HEK293 (cell line): ENCODE results near the gene GPR84.
A peak's percentile ranks its signal among the peaks of the same experiment; 100 is the strongest.

ENCODE experiments used
- FEZF1 ChIP-seq: fragments of 450-650 bp; formaldehyde crosslinking; IDR thresholded peaks from 2 replicates; pipeline ENCODE4 v1.5.1; 2016; ENCODE audit warnings: missing biosample characterization, missing genetic modification characterization
- GLI2 ChIP-seq: fragments of 450-650 bp; formaldehyde crosslinking; IDR thresholded peaks from 2 replicates; pipeline ENCODE4; 2017; ENCODE audit warnings: missing biosample characterization, missing genetic modification characterization, low read depth, borderline replicate concordance
- HOXA7 ChIP-seq: sonication (generic); formaldehyde crosslinking; IDR thresholded peaks from 2 replicates; pipeline ENCODE4 v1.8.1; 2022; ENCODE audit warnings: missing genetic modification reagents, borderline replicate concordance
- IKZF3 ChIP-seq: fragments of 450-650 bp; IDR thresholded peaks from 2 replicates; pipeline ENCODE4 v1.5.0; 2018; ENCODE audit warnings: missing biosample characterization, mild to moderate bottlenecking, missing genetic modification characterization, moderate library complexity
- INSM2 ChIP-seq: fragments of 450-650 bp; formaldehyde crosslinking; IDR thresholded peaks from 2 replicates; pipeline ENCODE4 v1.5.1; 2016; ENCODE audit warnings: missing biosample characterization, missing genetic modification characterization
- KLF9 ChIP-seq: fragments of 450-650 bp; formaldehyde crosslinking; IDR thresholded peaks from 2 replicates; pipeline ENCODE4 v1.5.1; 2016; ENCODE audit warnings: missing biosample characterization, missing genetic modification characterization, low read depth
- MYNN ChIP-seq: fragments of 450-650 bp; formaldehyde crosslinking; IDR thresholded peaks from 2 replicates; pipeline ENCODE4 v1.5.1; 2016; ENCODE audit warnings: missing biosample characterization, missing genetic modification characterization, borderline replicate concordance
- PRDM4 ChIP-seq: fragments of 450-650 bp; formaldehyde crosslinking; IDR thresholded peaks from 2 replicates; pipeline ENCODE4 v1.5.1; 2017; ENCODE audit warnings: missing biosample characterization, missing genetic modification characterization
- SP2 ChIP-seq: fragments of 450-650 bp; formaldehyde crosslinking; IDR thresholded peaks from 2 replicates; pipeline ENCODE4 v1.5.1; 2016; ENCODE audit warnings: missing biosample characterization, missing genetic modification characterization
- SP7 ChIP-seq: fragments of 450-650 bp; formaldehyde crosslinking; IDR thresholded peaks from 2 replicates; pipeline ENCODE4 v1.5.1; 2016; ENCODE audit warnings: missing biosample characterization, missing genetic modification characterization
- YY2 ChIP-seq: fragments of 450-650 bp; formaldehyde crosslinking; IDR thresholded peaks from 2 replicates; pipeline ENCODE4 v1.5.1; 2016; ENCODE audit warnings: missing biosample characterization, missing genetic modification characterization
- ZBTB20 ChIP-seq: fragments of 450-650 bp; formaldehyde crosslinking; IDR thresholded peaks from 2 replicates; pipeline ENCODE4 v1.5.1; 2016; ENCODE audit warnings: missing biosample characterization, missing genetic modification characterization
- ZBTB48 ChIP-seq: fragments of 450-650 bp; formaldehyde crosslinking; IDR thresholded peaks from 2 replicates; pipeline ENCODE4 v1.5.1; 2016; ENCODE audit warnings: missing biosample characterization, missing genetic modification characterization
- ZNF266 ChIP-seq: fragments of 450-650 bp; formaldehyde crosslinking; IDR thresholded peaks from 2 replicates; pipeline ENCODE4 v1.5.1; 2016; ENCODE audit warnings: missing biosample characterization, missing genetic modification characterization, low read depth
- ZNF366 ChIP-seq: fragments of 450-650 bp; formaldehyde crosslinking; conservative IDR thresholded peaks from 2 replicates; pipeline ENCODE4 v1.5.1; 2016; ENCODE audit warnings: missing biosample characterization, missing genetic modification characterization
- ZNF423 ChIP-seq: fragments of 450-650 bp; formaldehyde crosslinking; IDR thresholded peaks from 2 replicates; pipeline ENCODE4 v1.5.1; 2016; ENCODE audit warnings: missing biosample characterization, missing genetic modification characterization
- ZNF488 ChIP-seq: fragments of 450-650 bp; formaldehyde crosslinking; IDR thresholded peaks from 2 replicates; pipeline ENCODE4 v1.5.1; 2016; ENCODE audit warnings: missing biosample characterization, missing genetic modification characterization
- ZNF629 ChIP-seq: fragments of 450-650 bp; formaldehyde crosslinking; IDR thresholded peaks from 2 replicates; pipeline ENCODE4 v1.5.1; 2017; ENCODE audit warnings: missing biosample characterization, missing genetic modification characterization
- ZNF664 ChIP-seq: fragments of 450-650 bp; formaldehyde crosslinking; IDR thresholded peaks from 2 replicates; pipeline ENCODE4 v1.5.1; 2016; ENCODE audit warnings: missing biosample characterization, missing genetic modification characterization
- ZNF747 ChIP-seq: fragments of 450-650 bp; formaldehyde crosslinking; IDR thresholded peaks from 2 replicates; pipeline ENCODE4 v1.5.1; 2016; ENCODE audit warnings: missing biosample characterization, missing genetic modification characterization
- ZNF76 ChIP-seq: fragments of 450-650 bp; formaldehyde crosslinking; IDR thresholded peaks from 2 replicates; pipeline ENCODE4; 2016; ENCODE audit warnings: low read depth, missing biosample characterization, missing genetic modification characterization, borderline replicate concordance
- TF ChIP-seq, protein P1 (sequence below): fragments of 450-650 bp; formaldehyde crosslinking; IDR thresholded peaks from 2 replicates; pipeline ENCODE4 v1.5.1; 2016; ENCODE audit warnings: missing biosample characterization, missing genetic modification characterization, borderline replicate concordance
- TF ChIP-seq, protein P2 (sequence below): fragments of 450-650 bp; formaldehyde crosslinking; IDR thresholded peaks from 2 replicates; pipeline ENCODE4 v1.5.1; 2016; ENCODE audit warnings: missing biosample characterization, missing genetic modification characterization
- TF ChIP-seq, protein P3 (sequence below): fragments of 450-650 bp; formaldehyde crosslinking; IDR thresholded peaks from 2 replicates; pipeline ENCODE4 v1.5.1; 2017; ENCODE audit warnings: missing biosample characterization, missing genetic modification characterization

The GPR84 gene

DNA sequence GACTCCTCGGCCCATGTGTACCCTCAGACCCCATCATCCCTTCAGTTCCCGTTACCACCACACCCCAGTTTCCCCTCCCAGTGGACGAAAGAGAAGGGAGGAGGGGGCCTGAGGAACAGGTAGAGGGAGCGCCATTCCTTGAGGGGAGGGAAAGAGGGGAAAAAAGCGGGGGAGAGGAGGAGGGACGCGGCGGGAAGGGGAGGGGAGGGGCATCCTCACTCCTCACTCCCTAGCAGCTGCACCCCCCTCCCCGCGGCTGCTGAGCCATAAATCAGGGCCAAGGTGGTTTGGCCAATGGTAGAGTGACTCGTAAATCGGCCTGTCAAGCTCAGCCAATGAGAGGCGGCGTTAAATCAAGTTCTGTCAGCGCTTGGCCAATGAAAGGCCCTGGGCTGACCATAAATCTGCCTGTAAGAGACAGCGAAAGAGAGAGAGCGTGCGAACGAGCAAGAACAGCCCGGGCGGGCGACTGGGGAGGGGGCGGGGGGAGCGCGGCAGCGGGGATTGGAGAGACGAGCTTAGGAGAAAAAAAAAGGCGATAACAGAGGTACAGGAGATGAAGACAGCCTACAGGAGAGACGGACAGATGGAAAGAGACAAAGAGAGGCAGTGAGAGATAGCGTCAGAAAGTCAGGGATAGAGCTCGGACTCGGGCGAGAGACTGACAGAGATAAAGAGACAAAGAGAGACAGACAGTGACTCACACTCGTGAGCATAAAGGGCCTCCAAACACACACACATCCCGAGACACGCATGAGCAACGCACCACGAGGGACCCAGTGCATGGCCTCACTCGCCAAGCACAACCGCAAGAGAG is 5.1 kb downstream of the GPR84 start (continued):
- TF ChIP-seq ZNF629 (tag by site-specific recombination), result peak; percentile 93
- TF ChIP-seq ZNF664 (tag by site-specific recombination), result peak; percentile 89
- TF ChIP-seq HOXA7 (CRISPR knock-in tag), result peak; percentile 70; the same call in 1 of the 2 replicates
- peak; percentile 100 for TF ChIP-seq FEZF1 (tag by site-specific recombination)
- no peak; the same call in 1 of the 2 replicates for TF ChIP-seq GLI2 (tag by site-specific recombination)
- peak; percentile 99 for TF ChIP-seq SP7
- TF ChIP-seq PRDM4 (tag by site-specific recombination), result peak; percentile 92
- TF ChIP-seq, protein P1, sequence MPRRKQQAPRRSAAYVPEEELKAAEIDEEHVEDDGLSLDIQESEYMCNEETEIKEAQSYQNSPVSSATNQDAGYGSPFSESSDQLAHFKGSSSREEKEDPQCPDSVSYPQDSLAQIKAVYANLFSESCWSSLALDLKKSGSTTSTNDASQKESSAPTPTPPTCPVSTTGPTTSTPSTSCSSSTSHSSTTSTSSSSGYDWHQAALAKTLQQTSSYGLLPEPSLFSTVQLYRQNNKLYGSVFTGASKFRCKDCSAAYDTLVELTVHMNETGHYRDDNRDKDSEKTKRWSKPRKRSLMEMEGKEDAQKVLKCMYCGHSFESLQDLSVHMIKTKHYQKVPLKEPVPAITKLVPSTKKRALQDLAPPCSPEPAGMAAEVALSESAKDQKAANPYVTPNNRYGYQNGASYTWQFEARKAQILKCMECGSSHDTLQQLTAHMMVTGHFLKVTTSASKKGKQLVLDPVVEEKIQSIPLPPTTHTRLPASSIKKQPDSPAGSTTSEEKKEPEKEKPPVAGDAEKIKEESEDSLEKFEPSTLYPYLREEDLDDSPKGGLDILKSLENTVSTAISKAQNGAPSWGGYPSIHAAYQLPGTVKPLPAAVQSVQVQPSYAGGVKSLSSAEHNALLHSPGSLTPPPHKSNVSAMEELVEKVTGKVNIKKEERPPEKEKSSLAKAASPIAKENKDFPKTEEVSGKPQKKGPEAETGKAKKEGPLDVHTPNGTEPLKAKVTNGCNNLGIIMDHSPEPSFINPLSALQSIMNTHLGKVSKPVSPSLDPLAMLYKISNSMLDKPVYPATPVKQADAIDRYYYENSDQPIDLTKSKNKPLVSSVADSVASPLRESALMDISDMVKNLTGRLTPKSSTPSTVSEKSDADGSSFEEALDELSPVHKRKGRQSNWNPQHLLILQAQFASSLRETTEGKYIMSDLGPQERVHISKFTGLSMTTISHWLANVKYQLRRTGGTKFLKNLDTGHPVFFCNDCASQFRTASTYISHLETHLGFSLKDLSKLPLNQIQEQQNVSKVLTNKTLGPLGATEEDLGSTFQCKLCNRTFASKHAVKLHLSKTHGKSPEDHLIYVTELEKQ (tag by site-specific recombination), result peak; percentile 100
- TF ChIP-seq ZNF76 (tag by site-specific recombination), result peak; percentile 88
- peak; percentile 86 for TF ChIP-seq KLF9 (tag by site-specific recombination)
- no peak for TF ChIP-seq ZNF747 (tag by site-specific recombination)
- TF ChIP-seq INSM2 (tag by site-specific recombination), result peak; percentile 99
- peak; percentile 95 for TF ChIP-seq IKZF3
- peak; percentile 94 for TF ChIP-seq ZNF488 (tag by site-specific recombination)
- no peak for TF ChIP-seq ZNF266
- peak; percentile 79; the same call in 1 of the 2 replicates for TF ChIP-seq MYNN (tag by site-specific recombination)
- TF ChIP-seq, protein P2, sequence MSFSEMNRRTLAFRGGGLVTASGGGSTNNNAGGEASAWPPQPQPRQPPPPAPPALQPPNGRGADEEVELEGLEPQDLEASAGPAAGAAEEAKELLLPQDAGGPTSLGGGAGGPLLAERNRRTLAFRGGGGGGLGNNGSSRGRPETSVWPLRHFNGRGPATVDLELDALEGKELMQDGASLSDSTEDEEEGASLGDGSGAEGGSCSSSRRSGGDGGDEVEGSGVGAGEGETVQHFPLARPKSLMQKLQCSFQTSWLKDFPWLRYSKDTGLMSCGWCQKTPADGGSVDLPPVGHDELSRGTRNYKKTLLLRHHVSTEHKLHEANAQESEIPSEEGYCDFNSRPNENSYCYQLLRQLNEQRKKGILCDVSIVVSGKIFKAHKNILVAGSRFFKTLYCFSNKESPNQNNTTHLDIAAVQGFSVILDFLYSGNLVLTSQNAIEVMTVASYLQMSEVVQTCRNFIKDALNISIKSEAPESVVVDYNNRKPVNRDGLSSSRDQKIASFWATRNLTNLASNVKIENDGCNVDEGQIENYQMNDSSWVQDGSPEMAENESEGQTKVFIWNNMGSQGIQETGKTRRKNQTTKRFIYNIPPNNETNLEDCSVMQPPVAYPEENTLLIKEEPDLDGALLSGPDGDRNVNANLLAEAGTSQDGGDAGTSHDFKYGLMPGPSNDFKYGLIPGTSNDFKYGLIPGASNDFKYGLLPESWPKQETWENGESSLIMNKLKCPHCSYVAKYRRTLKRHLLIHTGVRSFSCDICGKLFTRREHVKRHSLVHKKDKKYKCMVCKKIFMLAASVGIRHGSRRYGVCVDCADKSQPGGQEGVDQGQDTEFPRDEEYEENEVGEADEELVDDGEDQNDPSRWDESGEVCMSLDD (tag by site-specific recombination), result peak; percentile 93
- TF ChIP-seq, protein P3, sequence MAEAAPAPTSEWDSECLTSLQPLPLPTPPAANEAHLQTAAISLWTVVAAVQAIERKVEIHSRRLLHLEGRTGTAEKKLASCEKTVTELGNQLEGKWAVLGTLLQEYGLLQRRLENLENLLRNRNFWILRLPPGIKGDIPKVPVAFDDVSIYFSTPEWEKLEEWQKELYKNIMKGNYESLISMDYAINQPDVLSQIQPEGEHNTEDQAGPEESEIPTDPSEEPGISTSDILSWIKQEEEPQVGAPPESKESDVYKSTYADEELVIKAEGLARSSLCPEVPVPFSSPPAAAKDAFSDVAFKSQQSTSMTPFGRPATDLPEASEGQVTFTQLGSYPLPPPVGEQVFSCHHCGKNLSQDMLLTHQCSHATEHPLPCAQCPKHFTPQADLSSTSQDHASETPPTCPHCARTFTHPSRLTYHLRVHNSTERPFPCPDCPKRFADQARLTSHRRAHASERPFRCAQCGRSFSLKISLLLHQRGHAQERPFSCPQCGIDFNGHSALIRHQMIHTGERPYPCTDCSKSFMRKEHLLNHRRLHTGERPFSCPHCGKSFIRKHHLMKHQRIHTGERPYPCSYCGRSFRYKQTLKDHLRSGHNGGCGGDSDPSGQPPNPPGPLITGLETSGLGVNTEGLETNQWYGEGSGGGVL, result peak; percentile 100
- peak; percentile 47; the same call in 1 of the 2 replicates for TF ChIP-seq YY2 (tag by site-specific recombination)
- TF ChIP-seq ZNF366, result peak; percentile 97
- peak; percentile 5; the same call in 1 of the 2 replicates for TF ChIP-seq ZBTB20 (tag by site-specific recombination)
- peak; percentile 100 for TF ChIP-seq SP2 (tag by site-specific recombination)
- TF ChIP-seq ZNF423, result peak; percentile 83
- peak; percentile 78 for TF ChIP-seq ZBTB48 (tag by site-specific recombination)
